HG03159 (cell line): ENCODE data around the gene OR51T1.

Experiments
- ATAC-seq: cut with Tn5 transposase; IDR thresholded peaks from one replicate; pipeline ENCODE4 v1.9.1; 2021; ENCODE audit warnings: mild to moderate bottlenecking, moderate library complexity; ENCODE audit not compliant: unreplicated experiment

OR51T1 gene

GRCh38 chr11:4924239-4924638 lies 42.5 kb downstream of the OR51T1 start, which contains the start of gene OR51G1:
TSS of gene OR51G1 (minus strand) at chr11:4924339. CDS start at chr11:4924339, 0 bp downstream.
- no peak for ATAC-seq

GRCh38 chr11:4926608-4927007 lies 44.9 kb downstream of the OR51T1 start:
- ATAC-seq: no peak
